ENCODE results near the gene GOLPH3. TPM values are rescaled to one million over a fixed set of nuclear protein-coding genes. Genes with fewer than 3 reads are reported as not detected.

GOLPH3 gene
- total RNA-seq, 1 donor: 86.4 TPM

GRCh38 chr5:32150366-32150765 lies 23.8 kb downstream of the GOLPH3 start:
- DNase-seq (ENCODE audit: low read depth): no peak
- no peak for TF ChIP-seq CTCF (IDR thresholded peaks at IDR 0.05; ENCODE audit: insufficient read depth, low read depth, low read length)
- H3K4me3 ChIP-seq (ENCODE audit: low read depth, low read length): no peak overlapping the region

DNA sequence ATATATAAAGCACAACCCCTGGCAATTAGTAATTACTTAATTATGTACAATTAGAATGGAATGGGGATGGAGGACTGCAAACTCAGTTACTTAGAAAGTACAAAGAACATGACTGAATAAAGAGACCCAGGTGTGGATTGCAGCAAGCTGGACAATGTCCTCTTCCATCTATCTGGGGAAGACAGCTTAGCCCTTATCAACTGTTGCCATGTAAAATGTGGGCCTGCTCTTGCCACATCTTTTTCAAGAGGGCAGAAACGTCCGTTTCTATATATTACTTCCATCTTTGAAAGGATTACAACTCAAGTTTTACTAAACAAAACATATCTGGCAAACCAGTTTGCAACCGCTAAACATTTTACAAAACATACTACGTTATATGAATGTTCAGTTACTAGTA lies 26.2 kb downstream of the GOLPH3 start:
- no peak for TF ChIP-seq CTCF (IDR thresholded peaks at IDR 0.05; ENCODE audit: insufficient read depth, low read depth, low read length)
- no peak overlapping the region for H3K4me3 ChIP-seq (ENCODE audit: low read depth, low read length)
- peak; percentile 37 for DNase-seq (ENCODE audit: low read depth)

- DNase-seq (ENCODE audit: low read depth): peak; percentile 43
- no peak for TF ChIP-seq CTCF (IDR thresholded peaks at IDR 0.05; ENCODE audit: insufficient read depth, low read depth, low read length)
- no peak overlapping the region for H3K4me3 ChIP-seq (ENCODE audit: low read depth, low read length)
These were observed 26.9 kb downstream of the GOLPH3 start for GRCh38 chr5:32147236-32147635.

- no peak overlapping the region for H3K4me3 ChIP-seq (ENCODE audit: low read depth, low read length)
- DNase-seq (ENCODE audit: low read depth): no peak
- TF ChIP-seq CTCF (IDR thresholded peaks at IDR 0.05; ENCODE audit: insufficient read depth, low read depth, low read length): no peak
These were observed 28.7 kb downstream of the GOLPH3 start for GRCh38 chr5:32145378-32145777.

GRCh38 chr5:32144378-32145207 lies 29.5 kb downstream of the GOLPH3 start:
- TF ChIP-seq CTCF (IDR thresholded peaks at IDR 0.05; ENCODE audit: insufficient read depth, low read depth, low read length): no peak
- no peak for DNase-seq (ENCODE audit: low read depth)
- no peak overlapping the region for H3K4me3 ChIP-seq (ENCODE audit: low read depth, low read length)

DNA sequence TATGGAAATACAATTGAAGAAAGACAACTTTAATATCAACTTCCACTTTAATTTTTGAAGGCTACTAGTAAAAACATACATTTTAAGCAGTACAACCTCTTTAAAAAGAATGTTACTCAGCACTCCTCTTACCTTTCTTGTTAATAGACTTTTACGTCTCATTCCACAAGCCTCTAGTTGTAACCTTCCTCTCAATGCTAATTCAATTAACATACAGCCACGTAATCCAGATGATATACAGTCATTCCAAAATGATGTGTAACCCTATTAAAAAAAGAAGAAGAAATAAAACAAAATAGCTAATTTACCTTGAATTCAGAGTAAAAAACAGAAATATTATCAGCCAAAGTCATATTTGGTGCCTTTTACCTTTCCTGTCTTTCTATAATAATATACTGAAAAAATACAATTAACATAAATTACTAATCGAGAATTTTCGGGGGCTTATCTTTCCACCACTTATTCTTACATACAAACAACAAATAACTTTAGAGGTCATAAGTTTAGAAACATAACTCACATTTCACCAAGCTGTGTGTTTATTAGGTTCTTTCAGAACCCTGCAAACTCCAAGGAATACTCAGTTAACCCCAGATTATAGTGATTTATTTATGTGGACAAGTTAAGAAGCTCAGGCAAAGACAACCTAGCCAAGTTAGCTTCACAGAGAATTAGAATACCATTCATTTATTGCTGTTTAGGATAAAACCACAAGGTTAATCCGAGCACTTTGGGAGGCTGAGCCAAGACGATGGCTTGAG lies 30.3 kb downstream of the GOLPH3 start:
- TF ChIP-seq CTCF (IDR thresholded peaks at IDR 0.05; ENCODE audit: insufficient read depth, low read depth, low read length): no peak
- DNase-seq (ENCODE audit: low read depth): peak; percentile 63
- H3K4me3 ChIP-seq (ENCODE audit: low read depth, low read length): no peak overlapping the region

All from fibroblast of villous mesenchyme (primary cell).